NCI-H2029 (cell line): ENCODE data around the gene FAF2.
A peak's percentile ranks its signal among the peaks of the same experiment; 100 is the strongest.

Experiments
- DNase-seq: peaks from one replicate; lab custom pipeline; 2025; lab: John Stamatoyannopoulos, UW

FAF2 gene

DNA sequence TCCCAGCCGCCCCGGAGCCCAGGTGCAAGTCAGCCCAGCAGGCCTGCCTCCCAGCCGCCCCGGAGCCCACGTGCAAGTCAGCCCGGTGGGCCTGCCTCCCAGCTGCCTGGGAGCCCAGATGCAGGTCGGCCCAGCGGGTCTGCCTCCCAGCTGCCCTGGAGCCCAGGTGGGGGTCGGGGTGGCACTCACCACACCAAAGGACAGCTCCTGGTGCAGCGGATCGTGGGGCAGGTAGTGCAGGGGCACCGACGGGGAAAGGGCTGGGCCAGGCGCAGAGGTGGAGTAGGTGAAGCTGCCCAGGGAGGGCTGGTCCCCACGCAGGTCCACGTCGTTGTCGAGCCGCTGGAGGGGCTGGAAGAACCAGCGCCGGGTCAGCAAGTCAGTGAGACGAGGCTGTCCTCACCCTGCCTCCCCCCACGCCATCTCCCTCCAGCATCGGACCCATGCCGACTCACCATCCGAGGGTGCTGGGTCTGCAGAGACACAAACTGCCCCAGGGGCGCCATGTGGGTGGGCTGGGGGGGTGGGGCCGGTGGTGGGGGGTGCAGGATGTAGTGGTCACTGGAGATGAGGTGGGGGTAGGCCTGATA is 82.3 kb downstream of the FAF2 start:
- DNase-seq = no peak

DNA sequence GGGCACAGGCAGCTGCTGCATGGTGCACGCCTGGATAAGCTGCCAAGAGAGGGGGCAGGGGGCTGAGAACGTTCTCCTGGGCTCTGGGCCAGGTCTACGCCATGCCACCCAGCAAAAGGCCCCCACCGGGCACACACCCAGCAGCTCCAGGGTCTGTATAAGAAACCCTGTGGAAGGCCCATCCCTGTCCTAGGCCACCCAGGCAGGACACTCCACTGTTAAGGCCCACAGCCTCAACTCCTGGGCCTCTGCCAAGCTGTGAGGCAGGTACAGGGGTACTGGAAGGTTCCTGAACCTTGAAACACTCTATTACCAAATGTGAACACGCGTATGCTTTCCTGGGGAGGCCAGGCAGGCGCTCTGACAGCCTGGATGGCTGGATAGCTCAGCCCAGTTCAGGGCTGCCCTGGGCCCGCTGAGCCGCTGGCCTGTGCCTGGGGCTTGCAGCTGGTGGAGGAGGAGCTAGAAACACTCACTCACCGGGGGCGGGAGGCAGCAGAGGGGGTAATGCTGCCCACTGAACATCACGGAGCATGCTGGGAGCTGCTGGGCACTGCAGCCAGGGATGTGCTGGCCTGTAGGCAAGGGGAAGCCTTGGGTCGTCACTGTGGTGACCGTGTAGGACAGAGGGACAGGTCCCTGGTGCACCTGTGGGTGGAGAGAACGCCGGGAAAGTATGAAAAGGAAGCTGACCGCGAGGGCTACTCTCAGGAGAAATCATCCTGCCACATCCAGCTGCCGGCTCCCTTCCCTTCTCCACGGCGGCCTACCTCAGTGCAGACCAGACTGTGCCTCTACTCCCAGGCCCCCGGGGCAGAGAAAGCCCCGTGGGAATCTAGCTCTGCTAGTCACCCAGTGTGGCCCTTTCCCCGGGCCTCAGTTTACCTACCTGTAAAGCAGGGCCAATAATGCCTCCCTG is 83.1 kb downstream of the FAF2 start:
- DNase-seq = no peak

DNA sequence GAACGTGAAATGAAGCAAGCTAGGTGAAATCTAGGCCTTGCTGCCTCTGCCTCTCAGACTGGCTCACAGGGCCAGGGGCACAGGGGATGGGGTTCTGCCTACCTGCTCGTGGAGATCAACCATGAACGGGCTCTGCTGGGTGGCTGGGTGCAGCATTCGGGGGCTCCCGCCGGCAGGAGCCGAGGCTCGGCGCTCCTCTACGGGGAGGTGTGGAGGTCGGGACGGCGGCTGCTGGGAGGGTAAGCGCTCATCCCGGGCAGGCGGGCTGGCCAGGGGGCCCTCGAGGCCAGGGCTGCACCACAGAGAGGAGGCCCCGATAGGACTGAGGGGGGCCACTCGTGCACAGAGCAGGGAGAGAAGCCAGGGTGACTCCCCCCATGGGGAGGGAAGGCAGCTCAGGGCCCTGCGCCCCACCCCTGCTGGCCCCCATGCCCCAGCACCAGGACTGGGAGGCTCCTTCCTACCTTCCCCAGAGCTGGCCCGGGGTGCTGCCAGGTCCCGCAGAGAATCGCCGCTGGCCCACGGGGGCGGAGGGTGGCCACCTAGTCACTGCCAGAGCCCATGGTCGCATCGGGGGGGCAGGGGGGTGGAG is 83.8 kb downstream of the FAF2 start:
- no peak for DNase-seq

DNA sequence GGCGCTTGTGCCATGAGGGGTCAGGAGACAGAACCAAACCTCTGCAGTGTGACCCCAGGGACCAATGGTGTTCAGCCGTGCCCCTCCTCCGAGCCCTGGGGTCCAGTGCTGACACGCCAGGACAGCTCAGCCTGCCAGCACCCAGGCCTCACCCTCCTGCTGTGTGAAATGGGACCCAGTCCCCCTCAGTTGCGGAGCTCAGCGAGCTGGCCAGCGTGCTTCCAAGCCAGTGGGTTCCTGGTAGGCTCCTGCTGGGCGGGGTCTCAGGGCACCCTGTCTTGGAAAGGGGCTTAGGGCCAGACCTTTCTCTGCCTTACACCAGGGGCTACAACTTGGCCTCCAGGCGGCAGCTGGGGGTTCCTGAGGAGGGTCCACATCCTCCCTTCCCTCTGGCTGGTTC is 84.6 kb downstream of the FAF2 start:
- no peak for DNase-seq

DNA sequence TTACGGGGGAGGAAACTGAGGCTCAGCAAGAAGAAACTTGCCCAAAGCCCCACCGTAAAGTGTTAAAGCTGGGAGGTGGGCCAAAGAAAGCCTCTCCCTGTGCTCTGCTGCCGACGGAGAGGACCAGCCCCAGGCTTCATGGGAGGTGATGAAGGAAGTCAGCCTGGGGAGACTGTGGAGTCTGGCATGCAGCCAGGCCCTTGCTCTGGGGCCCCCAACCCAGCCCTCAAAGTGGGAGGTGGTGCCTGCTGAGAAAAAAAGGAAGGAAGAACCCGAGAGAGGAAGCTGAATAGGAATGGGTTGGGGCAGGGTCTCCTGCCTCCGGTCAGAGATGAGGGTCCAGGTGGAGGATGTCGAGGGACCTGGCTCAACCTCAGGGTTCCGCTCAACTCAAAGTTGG is 85.2 kb downstream of the FAF2 start:
- DNase-seq = no peak

DNA sequence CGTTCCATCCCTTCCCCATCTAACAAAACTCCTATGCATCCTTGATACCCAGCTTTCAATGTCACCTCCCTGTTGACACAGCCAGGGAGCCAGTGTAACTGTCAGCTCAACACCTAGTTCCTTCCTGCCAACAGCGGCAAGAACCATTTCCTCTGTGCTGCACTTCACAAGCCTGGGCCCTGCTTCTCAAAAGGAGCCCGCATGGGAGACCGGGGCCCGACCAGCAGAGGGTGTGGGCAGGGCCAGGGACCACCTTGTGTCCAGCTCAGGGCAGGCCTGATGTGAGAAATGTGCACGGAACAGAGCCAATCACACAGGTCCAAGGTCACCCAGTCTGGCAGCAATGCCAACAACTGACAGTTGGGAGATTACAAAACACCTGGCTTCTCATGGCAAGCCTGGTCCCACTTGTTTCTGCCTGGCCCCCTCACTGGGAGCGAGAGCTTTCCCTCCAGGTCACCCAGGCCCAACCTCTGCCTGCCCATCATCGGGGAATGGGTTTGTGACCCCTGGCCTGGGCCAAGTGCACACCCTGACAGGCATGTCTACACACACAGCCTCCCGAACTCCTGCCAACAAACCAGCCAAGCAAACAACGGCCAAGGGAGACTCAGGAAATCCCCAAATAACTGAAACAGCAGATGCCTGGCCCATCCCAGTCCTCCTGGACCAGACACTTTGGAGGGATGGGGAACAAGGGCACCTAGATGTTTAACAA is 85.9 kb downstream of the FAF2 start:
- no peak for DNase-seq

DNA sequence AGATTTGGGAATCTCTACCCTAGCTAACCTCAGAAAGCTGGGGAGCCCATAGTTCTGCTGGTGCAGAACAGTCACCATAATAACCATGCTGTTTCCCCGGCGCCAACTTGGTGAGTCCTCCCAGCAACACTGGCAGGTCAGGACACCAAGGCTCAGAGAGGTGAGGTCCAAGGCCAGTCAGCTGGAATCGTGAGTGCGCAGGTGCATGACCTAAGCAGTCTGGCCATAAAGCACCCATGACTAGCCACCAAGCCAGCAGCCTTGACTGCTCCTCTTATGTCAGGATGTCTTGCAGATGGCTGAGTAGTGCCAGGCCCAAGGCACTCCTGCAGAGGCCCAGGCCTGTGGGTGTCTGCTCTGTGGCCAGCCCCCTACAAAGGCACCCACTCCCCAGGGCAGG is 86.5 kb downstream of the FAF2 start:
- DNase-seq = no peak

DNA sequence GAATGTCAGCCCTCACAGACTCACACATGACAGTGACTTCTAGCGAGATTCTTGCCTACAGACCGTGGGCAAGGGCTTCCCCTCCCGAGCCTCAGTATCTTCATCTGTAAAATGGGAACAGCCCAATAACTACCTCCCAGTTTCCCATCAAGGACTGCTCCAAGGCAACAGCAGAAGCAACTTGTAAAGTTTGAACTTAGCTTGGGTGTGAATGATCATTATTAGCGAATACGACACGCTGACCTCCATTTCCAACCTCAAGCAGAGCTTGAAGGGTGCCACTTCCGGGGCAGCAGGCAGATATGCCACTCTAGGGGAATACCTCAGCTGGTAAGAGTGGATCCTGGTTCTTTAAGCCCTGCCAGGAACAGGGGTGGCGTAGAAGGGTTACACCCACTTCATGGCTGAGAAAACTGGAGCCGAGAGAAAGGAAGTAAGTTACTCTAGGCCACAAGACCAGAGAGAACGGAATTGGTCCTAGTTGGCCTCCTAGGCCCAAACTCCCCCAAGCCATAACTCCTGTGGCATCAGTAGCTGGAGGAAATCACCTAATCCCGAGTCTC is 87.0 kb downstream of the FAF2 start:
- DNase-seq = no peak

DNA sequence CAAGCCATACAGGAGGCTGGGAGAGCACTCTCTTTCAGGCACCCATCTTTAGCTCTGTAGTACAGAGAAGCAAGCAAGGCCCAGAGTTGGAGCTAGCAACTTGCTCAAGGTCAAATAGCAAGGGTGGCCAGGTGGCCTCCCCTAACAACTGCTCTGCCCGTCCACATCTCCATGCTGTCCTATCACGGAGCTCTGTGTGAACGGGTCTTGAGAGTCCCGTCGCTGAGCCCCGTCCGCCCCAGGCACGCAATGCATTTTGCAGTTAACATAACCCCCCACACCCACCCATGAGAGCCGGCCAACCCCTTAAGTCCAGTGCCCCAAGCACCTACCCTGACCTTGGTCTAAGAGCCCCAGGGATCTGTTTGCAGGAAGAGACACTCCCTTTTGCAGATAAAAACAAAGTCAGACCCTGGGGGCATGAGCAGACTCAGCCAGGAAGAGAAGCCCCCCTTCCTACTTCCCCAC is 87.5 kb downstream of the FAF2 start:
- DNase-seq = no peak

DNA sequence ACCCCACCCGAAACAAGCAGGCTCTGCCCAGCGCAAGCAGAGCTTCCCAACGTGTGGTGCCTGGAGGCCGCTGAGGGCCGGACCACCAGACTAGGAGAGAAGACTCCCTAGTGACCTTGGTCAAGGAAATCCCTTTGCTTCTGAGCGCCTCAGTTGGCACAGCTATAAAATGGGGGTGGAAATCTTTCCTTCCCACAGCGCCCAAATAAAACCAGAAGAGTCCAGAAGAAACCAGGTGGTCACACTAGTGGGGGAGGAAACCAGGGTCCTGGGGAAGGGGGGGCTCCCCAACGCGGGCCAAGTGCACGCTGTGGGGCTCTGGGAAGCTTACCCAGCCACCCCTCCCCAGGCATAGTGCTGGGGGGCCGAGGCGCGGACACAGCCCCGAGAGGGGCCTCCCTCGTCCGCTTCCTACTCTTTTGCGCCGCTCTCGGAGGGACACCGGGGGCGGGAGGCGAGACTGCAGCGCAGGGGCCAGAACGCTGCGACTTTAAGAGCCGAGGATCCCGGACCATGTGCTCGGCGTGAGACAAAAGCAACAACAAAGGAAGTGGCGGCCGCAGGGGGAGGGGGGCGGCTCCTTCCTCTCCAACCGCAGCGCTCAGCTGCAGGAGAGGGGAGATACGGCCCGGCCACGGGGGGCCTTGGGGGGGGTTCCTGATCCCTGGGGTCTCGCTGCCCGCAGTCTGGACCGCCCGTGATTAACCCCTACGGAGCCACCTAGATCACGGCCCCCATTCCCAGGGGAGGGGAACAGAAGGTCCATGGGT is 88.1 kb downstream of the FAF2 start:
- DNase-seq = peak; percentile 80

DNA sequence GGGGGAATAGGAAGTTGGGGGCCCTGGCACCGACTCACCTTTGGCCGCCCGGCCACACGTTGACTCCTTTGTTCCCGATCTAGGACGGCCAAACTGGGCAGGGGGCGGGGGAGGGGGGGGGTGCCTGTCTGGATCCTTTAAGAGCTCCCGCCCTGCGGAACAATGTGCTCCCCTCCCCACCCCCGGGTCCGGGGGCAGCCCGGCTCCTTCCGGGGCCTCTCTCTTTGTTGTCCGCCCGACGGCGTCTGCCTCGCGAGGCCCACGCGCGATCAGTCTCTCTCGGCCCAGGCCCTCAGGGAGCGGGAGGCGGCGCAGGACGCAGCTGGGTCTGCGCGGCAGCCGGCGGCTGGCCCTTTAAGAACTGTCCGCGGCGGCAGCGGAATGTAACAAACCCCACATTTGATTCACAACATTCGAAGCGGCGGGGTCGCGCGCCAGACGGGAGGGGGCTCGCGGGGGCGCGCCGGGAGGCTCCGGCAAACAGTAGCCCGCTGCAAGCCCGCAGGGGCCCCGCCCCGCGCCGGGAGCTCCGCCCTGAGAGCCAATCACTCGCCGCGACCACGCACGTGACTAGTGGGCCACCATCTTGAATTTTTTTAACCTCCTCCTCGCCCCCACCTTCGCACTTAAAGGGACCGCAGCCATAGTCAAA is 88.8 kb downstream of the FAF2 start, which contains the start of gene RNF44:
TSS of gene RNF44 (minus strand) at position 501 of the 652 bp plus-strand sequence. CDS start 4,930 bp downstream, outside the sequence.
- peak; percentile 94 for DNase-seq

DNA sequence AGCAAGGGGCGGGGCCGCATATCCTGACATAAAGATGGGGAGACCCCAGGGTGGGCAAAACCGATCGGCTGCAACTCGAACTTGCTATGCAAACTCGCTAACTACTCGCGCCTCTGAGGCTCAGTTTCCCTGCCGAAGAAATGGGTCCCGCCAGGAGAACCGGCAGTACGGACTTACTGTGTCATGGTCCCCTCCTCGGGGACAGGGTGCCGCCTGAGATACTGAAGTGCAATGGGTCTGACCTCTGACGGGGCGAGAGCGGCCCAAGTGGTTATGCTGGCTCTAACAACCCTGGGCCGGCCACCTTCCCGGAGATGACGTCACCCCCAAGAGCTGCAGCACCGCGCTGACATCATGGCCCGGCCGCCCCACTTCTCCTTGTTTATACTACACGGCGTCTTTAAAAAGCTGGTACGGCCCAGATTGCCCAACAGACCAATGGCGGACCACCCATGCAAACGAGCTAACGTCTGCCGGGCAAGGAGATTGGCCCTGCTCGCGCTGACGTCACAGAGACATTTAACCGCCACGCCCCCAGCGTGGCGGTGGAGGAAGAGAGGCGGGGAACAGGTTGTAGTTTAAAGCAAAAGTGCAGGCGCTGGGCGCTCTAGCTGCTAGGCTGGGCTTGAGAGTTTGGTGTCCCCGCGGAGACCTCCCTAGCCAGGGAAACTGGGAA is 89.5 kb downstream of the FAF2 start:
- peak; percentile 98 for DNase-seq

DNA sequence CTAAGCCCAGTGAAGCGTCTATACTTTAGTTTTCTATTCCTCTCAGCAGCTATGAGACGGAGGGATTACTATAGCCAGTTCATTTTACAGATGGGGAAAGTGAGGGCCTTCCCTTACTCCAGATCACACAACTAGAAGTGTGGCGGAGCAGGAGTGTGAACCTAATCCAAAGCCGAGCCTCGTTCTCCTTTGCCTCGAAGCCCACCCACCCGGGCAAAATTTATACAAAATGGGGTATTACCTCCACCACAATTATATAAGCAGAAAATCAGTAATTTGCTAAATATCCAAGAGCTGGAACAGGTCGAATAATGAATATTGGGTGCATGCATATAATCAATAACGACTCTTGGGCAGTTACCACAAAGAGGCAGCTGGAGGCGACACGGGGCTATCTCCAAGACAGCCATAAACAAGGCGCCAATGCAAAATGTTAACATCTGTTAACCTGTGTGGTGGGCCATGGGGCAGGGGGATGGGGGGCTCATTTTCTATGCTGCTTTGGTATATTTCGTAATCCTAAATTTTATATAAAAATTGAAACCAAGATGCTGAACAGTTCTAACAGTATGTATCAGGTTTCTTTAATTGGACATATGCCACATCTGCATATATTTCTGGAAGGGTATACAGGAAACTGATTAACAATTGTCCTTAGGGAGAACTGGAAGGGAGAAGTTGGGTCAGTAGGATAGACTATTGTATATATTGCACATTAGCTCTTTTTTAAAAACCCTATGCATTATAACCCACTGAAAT is 90.2 kb downstream of the FAF2 start:
- DNase-seq = no peak

DNA sequence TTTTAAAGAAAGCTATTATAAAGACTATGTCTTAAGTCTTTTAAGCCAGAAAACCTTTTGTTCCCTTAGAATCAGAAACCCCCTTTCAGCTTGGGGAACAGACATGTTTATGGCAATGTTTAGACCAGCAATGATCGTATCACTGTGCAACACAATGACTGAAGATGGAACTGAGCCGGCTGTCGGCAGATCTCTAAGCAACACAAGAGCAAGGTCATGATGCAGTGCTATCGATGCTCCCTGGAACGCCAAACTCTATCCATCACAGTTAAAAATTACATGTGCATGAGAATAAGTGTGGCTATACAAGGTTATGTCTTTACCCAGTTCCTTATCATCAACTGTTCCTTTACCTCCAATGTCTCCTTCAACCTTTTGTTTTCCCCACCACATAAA is 90.8 kb downstream of the FAF2 start:
- no peak for DNase-seq

DNA sequence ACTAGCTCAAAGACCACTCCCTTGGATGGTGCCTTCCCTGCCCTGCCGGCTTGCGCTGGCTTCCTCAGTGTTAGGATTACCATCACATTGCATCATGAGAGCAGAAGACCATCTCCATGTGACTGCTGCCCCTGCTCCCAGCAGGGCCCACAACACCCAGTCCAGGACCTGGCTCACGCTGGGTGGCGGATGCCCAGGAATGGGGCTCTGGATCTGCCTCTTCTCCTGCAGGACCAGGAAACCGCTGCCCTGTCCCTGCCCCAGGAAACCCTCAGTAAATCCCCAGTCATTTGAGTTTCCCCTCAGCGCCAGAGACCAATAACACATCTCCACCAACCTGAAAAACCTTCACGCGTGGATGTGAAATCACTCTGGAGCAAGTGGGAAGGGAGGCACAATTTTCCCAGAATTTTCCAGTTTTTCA is 92.3 kb downstream of the FAF2 start:
- no peak for DNase-seq

DNA sequence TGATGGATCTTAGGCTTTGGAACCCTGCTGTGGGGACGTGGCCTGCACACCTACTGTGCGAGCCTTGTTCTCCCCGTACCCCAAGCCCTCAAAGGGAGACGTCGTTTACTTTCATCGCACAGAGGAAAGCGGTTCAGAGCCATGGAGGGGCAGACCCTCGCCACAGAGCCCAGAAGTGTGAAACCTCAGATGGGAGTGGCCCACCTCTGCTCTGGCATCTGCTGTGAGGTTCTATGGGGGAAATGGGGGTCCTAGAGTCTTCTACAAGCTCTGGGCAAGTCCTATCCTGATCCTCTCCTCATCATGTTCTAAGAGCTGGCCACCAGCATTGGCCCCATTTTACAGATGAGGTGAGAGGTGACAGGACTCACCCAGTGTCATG is 92.8 kb downstream of the FAF2 start:
- no peak for DNase-seq

DNA sequence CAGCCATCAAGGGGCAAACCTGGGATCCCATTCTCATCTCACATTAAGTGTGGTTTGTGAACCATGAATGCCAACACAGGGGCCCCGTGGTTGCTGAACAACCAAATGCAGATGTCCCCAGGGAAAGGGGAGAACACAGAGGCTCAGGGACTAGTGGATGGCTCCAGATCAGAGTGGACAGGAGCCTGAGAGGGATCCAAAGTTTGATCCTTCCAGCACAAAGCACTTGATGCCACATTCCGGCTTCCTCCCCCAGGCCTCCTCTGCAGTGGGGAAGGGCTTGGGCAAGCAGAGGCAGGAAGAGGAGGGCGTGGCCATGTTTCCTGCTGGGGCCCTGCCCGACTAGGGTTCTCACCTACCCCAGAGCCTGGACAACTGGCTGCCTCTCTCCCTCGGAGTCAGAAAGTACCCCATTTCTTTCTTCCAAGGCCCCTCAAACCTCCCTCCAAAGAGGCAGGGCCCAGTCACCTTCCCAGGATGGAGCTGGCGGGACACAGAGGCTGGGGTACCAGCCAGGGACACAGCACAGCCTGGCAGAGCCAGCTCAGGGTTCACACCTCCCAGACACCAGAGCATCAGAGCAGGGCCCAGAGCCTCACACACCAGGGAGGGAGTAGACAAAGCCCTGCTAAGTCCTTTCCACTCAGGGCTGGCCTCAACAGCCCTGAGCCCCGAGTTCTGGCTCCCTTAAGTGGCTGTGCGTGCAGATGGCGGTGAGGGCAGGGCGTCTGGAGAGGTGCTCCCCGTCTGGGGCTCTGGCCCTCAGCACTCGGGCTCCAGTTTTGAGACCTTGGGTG is 93.4 kb downstream of the FAF2 start:
- DNase-seq = no peak

DNA sequence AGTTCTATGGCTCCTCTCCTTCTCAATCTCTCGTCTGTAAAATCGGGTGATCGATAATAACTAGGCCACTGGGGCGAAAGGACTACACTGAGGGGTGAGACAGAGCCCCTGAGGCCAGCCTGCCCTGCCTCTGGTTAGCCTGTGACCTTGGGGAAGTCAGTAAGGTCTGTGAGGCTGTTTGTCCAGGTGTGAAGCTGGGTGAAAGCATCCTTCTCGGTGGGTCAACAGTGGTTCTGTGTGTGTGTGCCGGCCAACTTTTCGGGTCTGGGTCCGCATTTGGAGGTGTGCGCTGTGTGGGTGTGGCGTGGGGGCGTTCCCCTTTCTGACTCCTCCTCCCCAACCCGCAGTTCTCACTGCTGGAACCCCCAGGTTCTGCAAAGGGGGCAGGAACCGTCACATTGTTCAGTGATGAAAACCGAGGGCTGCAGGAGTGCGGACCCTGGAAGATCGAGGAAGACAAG is 94.0 kb downstream of the FAF2 start:
- no peak for DNase-seq
